ENCODE data around the gene HYAL4.
"Not testable (repeated sequence)": the region's sequence is repeated elsewhere in the genome, so short reads cannot be mapped to it uniquely, and the experiment has no call there.

DNA sequence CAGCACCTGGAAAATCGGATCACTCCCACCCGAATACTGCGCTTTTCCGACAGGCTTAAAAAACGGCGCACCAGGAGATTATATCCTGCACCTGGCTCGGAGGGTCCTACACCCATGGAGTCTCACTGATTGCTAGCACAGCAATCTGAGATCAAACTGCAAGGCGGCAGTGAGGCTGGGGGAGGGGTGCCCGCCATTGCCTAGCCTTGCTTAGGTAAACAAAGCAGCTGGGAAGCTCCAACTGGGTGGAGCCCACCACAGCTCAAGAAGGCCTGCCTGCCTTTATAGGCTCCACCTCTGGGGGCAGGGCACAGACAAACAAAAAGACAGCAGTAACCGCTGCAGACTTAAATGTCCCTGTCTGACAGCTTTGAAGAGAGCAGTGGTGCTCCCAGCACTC, 49.8 kb downstream of the HYAL4 start:
- TF ChIP-seq ESRRA (CRISPR knock-in tag; IDR thresholded peaks at IDR 0.05; ENCODE audit: borderline replicate concordance); RELA (CRISPR knock-in tag; IDR thresholded peaks at IDR 0.05; ENCODE audit: borderline replicate concordance); SMAD3 (CRISPR knock-in tag; IDR thresholded peaks at IDR 0.05; ENCODE audit: borderline replicate concordance); CREM (CRISPR knock-in tag; IDR thresholded peaks at IDR 0.05): not testable (repeated sequence)
- TF ChIP-seq, protein P1, sequence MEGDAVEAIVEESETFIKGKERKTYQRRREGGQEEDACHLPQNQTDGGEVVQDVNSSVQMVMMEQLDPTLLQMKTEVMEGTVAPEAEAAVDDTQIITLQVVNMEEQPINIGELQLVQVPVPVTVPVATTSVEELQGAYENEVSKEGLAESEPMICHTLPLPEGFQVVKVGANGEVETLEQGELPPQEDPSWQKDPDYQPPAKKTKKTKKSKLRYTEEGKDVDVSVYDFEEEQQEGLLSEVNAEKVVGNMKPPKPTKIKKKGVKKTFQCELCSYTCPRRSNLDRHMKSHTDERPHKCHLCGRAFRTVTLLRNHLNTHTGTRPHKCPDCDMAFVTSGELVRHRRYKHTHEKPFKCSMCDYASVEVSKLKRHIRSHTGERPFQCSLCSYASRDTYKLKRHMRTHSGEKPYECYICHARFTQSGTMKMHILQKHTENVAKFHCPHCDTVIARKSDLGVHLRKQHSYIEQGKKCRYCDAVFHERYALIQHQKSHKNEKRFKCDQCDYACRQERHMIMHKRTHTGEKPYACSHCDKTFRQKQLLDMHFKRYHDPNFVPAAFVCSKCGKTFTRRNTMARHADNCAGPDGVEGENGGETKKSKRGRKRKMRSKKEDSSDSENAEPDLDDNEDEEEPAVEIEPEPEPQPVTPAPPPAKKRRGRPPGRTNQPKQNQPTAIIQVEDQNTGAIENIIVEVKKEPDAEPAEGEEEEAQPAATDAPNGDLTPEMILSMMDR (IDR thresholded peaks at IDR 0.05) = not testable (repeated sequence)
- TF ChIP-seq, protein P2, sequence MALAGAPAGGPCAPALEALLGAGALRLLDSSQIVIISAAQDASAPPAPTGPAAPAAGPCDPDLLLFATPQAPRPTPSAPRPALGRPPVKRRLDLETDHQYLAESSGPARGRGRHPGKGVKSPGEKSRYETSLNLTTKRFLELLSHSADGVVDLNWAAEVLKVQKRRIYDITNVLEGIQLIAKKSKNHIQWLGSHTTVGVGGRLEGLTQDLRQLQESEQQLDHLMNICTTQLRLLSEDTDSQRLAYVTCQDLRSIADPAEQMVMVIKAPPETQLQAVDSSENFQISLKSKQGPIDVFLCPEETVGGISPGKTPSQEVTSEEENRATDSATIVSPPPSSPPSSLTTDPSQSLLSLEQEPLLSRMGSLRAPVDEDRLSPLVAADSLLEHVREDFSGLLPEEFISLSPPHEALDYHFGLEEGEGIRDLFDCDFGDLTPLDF (CRISPR knock-in tag; IDR thresholded peaks at IDR 0.05) = not testable (repeated sequence)

Measured in WTC11 (cell line).